Activated CD8-positive, alpha-beta memory T cell treated with anti-CD3 and anti-CD28 coated beads for 48 hours (primary cell): ENCODE measurements around the gene MED27.
A peak's percentile ranks its signal among the peaks of the same experiment; 100 is the strongest.
"Not testable (repeated sequence)": the region's sequence is repeated elsewhere in the genome, so short reads cannot be mapped to it uniquely, and the experiment has no call there.

Experiments used
- DNase-seq, 3 experiments: peaks; one replicate each; pipeline ENCODE4 v3.0.0-alpha.2; 2020; ENCODE audit warnings: low read depth in 2 of 3, low spot score in 2 of 3

MED27 gene

GRCh38 chr9:132020272-132020671, 59.4 kb downstream of the MED27 start:
- no peak for DNase-seq

GRCh38 chr9:132019702-132020101, 60.0 kb downstream of the MED27 start:
- DNase-seq, result no peak

- DNase-seq, result no peak
These were observed 60.7 kb downstream of the MED27 start for GRCh38 chr9:132018957-132019405.

- no peak for DNase-seq
These were observed 63.2 kb downstream of the MED27 start for GRCh38 chr9:132016456-132016855.

- DNase-seq, result no peak
These were observed 63.8 kb downstream of the MED27 start for GRCh38 chr9:132015866-132016265.

GRCh38 chr9:132014218-132014805, 65.4 kb downstream of the MED27 start:
- no peak for DNase-seq

- no peak for DNase-seq
These were observed 66.8 kb downstream of the MED27 start for GRCh38 chr9:132012704-132013357.

- no peak for DNase-seq
These were observed 67.8 kb downstream of the MED27 start for GRCh38 chr9:132011896-132012295.

GRCh38 chr9:132011309-132011708, 68.4 kb downstream of the MED27 start:
- no peak for DNase-seq

GRCh38 chr9:132010201-132010600, 69.5 kb downstream of the MED27 start:
- DNase-seq, result not testable (repeated sequence)

- no peak for DNase-seq
These were observed 70.5 kb downstream of the MED27 start for GRCh38 chr9:132008855-132009812.

- DNase-seq, result no peak
These were observed 71.4 kb downstream of the MED27 start for GRCh38 chr9:132008184-132008803.

GRCh38 chr9:132007371-132008025, 72.2 kb downstream of the MED27 start:
- no peak for DNase-seq

- DNase-seq, result peak in 1 of 3 experiments; percentile 10
These were observed 72.8 kb downstream of the MED27 start for GRCh38 chr9:132006677-132007370.

GRCh38 chr9:132005899-132006298, 73.8 kb downstream of the MED27 start:
- no peak for DNase-seq

- no peak for DNase-seq
These were observed 75.3 kb downstream of the MED27 start for GRCh38 chr9:132004323-132004722.

GRCh38 chr9:132003896-132004295, 75.8 kb downstream of the MED27 start:
- DNase-seq, result no peak

- DNase-seq, result no peak
These were observed 76.4 kb downstream of the MED27 start for GRCh38 chr9:132003319-132003704.

- DNase-seq, result no peak
These were observed 76.9 kb downstream of the MED27 start for GRCh38 chr9:132002643-132003318.

GRCh38 chr9:132001567-132001966, 78.1 kb downstream of the MED27 start:
- no peak for DNase-seq
